ENCODE results near the gene RNPS1. TPM values are rescaled to one million over a fixed set of nuclear protein-coding genes. Genes with fewer than 3 reads are reported as not detected.

Gene RNPS1
- total and polyA plus RNA-seq, 9 of the 15 experiments (the other 6 are each of a cell fraction or from before 2014, with no cell fraction given), result 44.9 to 338 (median 202) TPM

GRCh38 chr16:2237102-2237482 lies 30.8 kb downstream of the RNPS1 start (continued):
- TF ChIP-seq CEBPZ (IDR thresholded peaks at IDR 0.05; ENCODE audit: borderline replicate concordance, low read depth, low read length), result no peak
- TF ChIP-seq, protein P1, sequence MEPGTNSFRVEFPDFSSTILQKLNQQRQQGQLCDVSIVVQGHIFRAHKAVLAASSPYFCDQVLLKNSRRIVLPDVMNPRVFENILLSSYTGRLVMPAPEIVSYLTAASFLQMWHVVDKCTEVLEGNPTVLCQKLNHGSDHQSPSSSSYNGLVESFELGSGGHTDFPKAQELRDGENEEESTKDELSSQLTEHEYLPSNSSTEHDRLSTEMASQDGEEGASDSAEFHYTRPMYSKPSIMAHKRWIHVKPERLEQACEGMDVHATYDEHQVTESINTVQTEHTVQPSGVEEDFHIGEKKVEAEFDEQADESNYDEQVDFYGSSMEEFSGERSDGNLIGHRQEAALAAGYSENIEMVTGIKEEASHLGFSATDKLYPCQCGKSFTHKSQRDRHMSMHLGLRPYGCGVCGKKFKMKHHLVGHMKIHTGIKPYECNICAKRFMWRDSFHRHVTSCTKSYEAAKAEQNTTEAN (CRISPR knock-in tag; IDR thresholded peaks at IDR 0.05), result no peak
- no peak for TF ChIP-seq SMAD1 (IDR thresholded peaks at IDR 0.05; ENCODE audit: low read depth, low read length, partially characterized antibody)
- TF ChIP-seq BHLHE40 (IDR thresholded peaks at IDR 0.05; ENCODE audit: low read length), result no peak
- no peak for TF ChIP-seq RBM17 (IDR thresholded peaks at IDR 0.05; ENCODE audit: borderline replicate concordance, low read depth, low read length)

Measured in K562 (cell line).